GM12878 (cell line): ENCODE data around the gene LMF2. TPM values are rescaled to one million over a fixed set of nuclear protein-coding genes. Genes with fewer than 3 reads are reported as not detected.

ENCODE experiments used
- ATAC-seq: fragments of 200-7000 bp; cut with Tn5 transposase; 3 replicates; pipeline ENCODE4 v1.9.1; 2020; ENCODE audit warnings: mild to moderate bottlenecking, moderate library complexity
- BruUV-seq: library from RNA; stranded (reverse); fragments of 400-500 nt; replicated peaks from 2 replicates; lab custom pipeline; 2021; lab: Mats Ljungman, UMichigan
- CTCF ChIA-PET: fragments of 300-600 bp; sonication (Branson Sonifier 250); formaldehyde crosslinking; extraction: SDS; loops from one replicate; lab custom pipeline; 2021; ENCODE audit warnings: inconsistent platforms; lab: Yijun Ruan, JAX
- POLR2A ChIA-PET: fragments of 350-600 bp; formaldehyde crosslinking; extraction: SDS; loops from one replicate; lab custom pipeline; 2021; ENCODE audit warnings: inconsistent platforms; lab: Charles Lee
- RAD21 ChIA-PET: fragments of 300-600 bp; sonication (Branson Sonifier 250); formaldehyde crosslinking; loops from one replicate; lab custom pipeline; 2023; ENCODE audit warnings: antibody characterized with exemption; ENCODE audit not compliant: unreplicated experiment; lab: Charles Lee
- SMC1A ChIA-PET: fragments of 300-600 bp; sonication (Branson Sonifier 250); formaldehyde crosslinking; loops from one replicate; lab custom pipeline; 2023; ENCODE audit not compliant: unreplicated experiment, uncharacterized antibody; lab: Charles Lee
- DNase-seq: peaks from one replicate; pipeline ENCODE4 v3.0.0-alpha.2; 2011; ENCODE audit warnings: low read depth, low spot score
- FAIRE-seq: peaks from 3 replicates; lab custom pipeline; 2011; peaks lifted over from hg19 to GRCh38; lab: Jason Lieb, UNC
- H2AFZ ChIP-seq: 2 replicates; pipeline ENCODE4 v1.6.0; 2011; ENCODE audit warnings: low read depth, low read length, control low read depth; ENCODE audit not compliant: control insufficient read depth
- H3K27ac ChIP-seq: 2 replicates; pipeline ENCODE4 v1.5.1; 2011; ENCODE audit warnings: control low read depth; ENCODE audit not compliant: control insufficient read depth, insufficient read depth
- H3K27me3 ChIP-seq, 2 experiments: replicated peaks in 1 of 2; 2 replicates each; pipeline versions ENCODE4 v1.6.0 to v1.6.1; 2011; ENCODE audit warnings: low read length in 1 of 2; ENCODE audit not compliant: control insufficient read depth in 2 of 2, insufficient read depth in 2 of 2
- H3K36me3 ChIP-seq, 2 experiments: 2 replicates each; pipeline ENCODE4 v1.5.1; 2011; ENCODE audit warnings: low read length in 1 of 2; ENCODE audit not compliant: control insufficient read depth in 2 of 2, insufficient read depth in 2 of 2
- H3K4me1 ChIP-seq: 2 replicates; pipeline ENCODE4 v1.6.1; 2011; ENCODE audit warnings: mild to moderate bottlenecking, low read length, moderate library complexity, mixed read lengths; ENCODE audit not compliant: control insufficient read depth, insufficient read depth
- H3K4me2 ChIP-seq: 2 replicates; pipeline ENCODE4 v1.6.0; 2011; ENCODE audit warnings: control low read depth; ENCODE audit not compliant: control insufficient read depth, insufficient read depth
- H3K4me3 ChIP-seq: fragments of 200-600 bp; sonication (generic); 2 replicates; pipeline ENCODE4 v1.5.1; 2016
- H3K79me2 ChIP-seq: 2 replicates; pipeline ENCODE4 v1.6.0; 2011; ENCODE audit warnings: low read length; ENCODE audit not compliant: control insufficient read depth, insufficient read depth
- H3K9ac ChIP-seq: 2 replicates; pipeline ENCODE4 v1.8.0; 2011; ENCODE audit warnings: low read length, control low read depth, mixed read lengths; ENCODE audit not compliant: control insufficient read depth, insufficient read depth
- H3K9me3 ChIP-seq: replicated peaks from 3 replicates; pipeline ENCODE4 v1.5.1; 2011; ENCODE audit warnings: mild to moderate bottlenecking, low read length; ENCODE audit not compliant: control insufficient read depth, insufficient read depth
- H4K20me1 ChIP-seq: 2 replicates; pipeline ENCODE4 v1.6.0; 2011; ENCODE audit not compliant: control insufficient read depth, insufficient read depth
- ATF7 ChIP-seq: fragments of 450-650 bp; IDR thresholded peaks from 2 replicates; pipeline ENCODE4 v1.6.1; 2016; ENCODE audit warnings: low read depth, mild to moderate bottlenecking
- IKZF1 ChIP-seq: fragments of 450-650 bp; conservative IDR thresholded peaks from 2 replicates; pipeline ENCODE4 v1.6.1; 2017; ENCODE audit warnings: antibody characterized with exemption, mild to moderate bottlenecking
- SPI1 ChIP-seq: IDR thresholded peaks from 2 replicates; pipeline ENCODE4 v1.6.1; 2011; ENCODE audit warnings: low read depth, mild to moderate bottlenecking, low read length, moderate library complexity, borderline replicate concordance; ENCODE audit not compliant: insufficient read depth
- SRF ChIP-seq, 2 experiments: IDR thresholded peaks; 2 replicates each; pipeline ENCODE4 v1.6.1; 2011; ENCODE audit warnings: low read depth in 2 of 2, low read length in 2 of 2, mild to moderate bottlenecking in 1 of 2, moderate library complexity in 1 of 2
- WGBS: methylation state at CpG from one replicate; pipeline ENCODE4 v1.1.6; 2016; ENCODE audit warnings: low lambda C conversion rate; ENCODE audit not compliant: insufficient replicate concordance, insufficient coverage; ENCODE audit errors: missing lambda C conversion rate; 5-methylcytosine and 5-hydroxymethylcytosine counted together
- in situ Hi-C: fragments of 300-500 bp; cut with MboI; formaldehyde crosslinking; loops from 9 replicates; pipeline ENCODE4 v1.14.3; 2018; ENCODE audit warnings: mixed read lengths
- intact Hi-C: fragments of 100-400 bp; cut with micrococcal nuclease; formaldehyde crosslinking; loops from one replicate; pipeline ENCODE4 v1.14.2; 2022; ENCODE audit not compliant: unreplicated experiment
- polyA plus RNA-seq, 11 experiments: library from polyadenylated mRNA; depleted of rRNA in 4 of 11; unstranded in 6 of 11; stranded (reverse) in 5 of 11; fragments of >200 nt; fragmentation: Nextera tagmentation in 4 of 11; fragmentation: Illumina TruSeq in 1 of 11; extraction: Ambion mirVana in 4 of 11; extraction: Trizol in 1 of 11; gene quantifications; 1 replicate in 1 of 11; 2 replicates in 10 of 11; pipeline versions ENCODE4 v1.2.1 to v1.2.3, GENCODE V29; 2011 to 2016; ENCODE audit warnings: inconsistent platforms in 2 of 11, missing spikeins in 2 of 11, low read depth in 1 of 11
- total RNA-seq, 4 experiments: library from RNA; depleted of rRNA in 3 of 4; stranded (reverse); fragments of >200 nt in 3 of 4; fragmentation: Illumina TruSeq in 1 of 4; extraction: Trizol in 1 of 4; gene quantifications; 2 replicates each; pipeline versions ENCODE4 v1.2.1 to v1.2.3, GENCODE V29; 2013 to 2021

LMF2 gene
- total and polyA plus RNA-seq, 10 of the 15 experiments (the other 5 are each of a cell fraction or from before 2014, with no cell fraction given) = 0.08 to 57.5 (median 21.2) TPM

DNA sequence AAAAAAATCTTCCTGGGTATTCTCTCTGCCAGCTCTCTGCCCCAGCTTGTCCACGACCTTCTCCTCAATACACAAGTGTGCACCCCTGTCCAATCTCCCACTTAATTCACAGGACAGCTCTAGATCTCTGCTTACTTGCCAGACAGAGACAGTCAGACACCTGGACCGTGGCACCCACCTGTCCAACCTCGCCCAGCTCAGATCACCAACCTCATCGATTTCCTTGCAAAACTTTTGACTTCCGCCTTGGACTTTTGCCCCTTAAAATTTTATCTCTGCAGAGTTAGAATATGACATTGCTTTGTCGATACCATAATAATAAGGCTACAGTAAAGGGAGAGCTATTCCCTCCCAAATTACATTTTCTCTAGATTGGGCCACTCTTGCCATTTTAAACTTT is 10.4 kb downstream of the LMF2 start:
- in situ Hi-C loops = loop anchor here (10.0 kb wide), 1 partner anchor 242 kb away; the partner anchor contains the start of gene HDAC10
- WGBS = 31% methylated on average over 6 of the region's 6 CpGs
- FAIRE-seq (no peak), DNase-seq (no peak), ATAC-seq (no peak)
- H3K4me3 ChIP-seq = no peak overlapping the region
- no peaks in the 10 kb centered on the region for H3K79me2 ChIP-seq
- H3K9ac ChIP-seq = no peak overlapping the region
- H3K4me2 ChIP-seq = no peak overlapping the region
- no peak for TF ChIP-seq SRF (IDR thresholded peaks at IDR 0.05; ENCODE audit: low read depth in 2 of 2, low read length in 2 of 2)
- no peak overlapping the region for H3K27ac ChIP-seq
- ChIA-PET RAD21 (interaction anchor here (0.5 to 3.0 kb wide), 9 partner anchors 12 to 256 kb away, joined by 3 to 16 read pairs (median 5); partner anchors contain the start of genes PLXNB2 and SCO2), SMC1A (interaction anchor here (0.7 to 2.1 kb wide), 5 partner anchors 24 to 254 kb away, joined by 4 to 8 read pairs (median 5); partner anchors contain the start of gene TUBGCP6), POLR2A (interaction anchor here (1.4 kb wide), 1 partner anchor 29 kb away, joined by 4 read pairs; the partner anchor contains the start of gene SCO2), CTCF (interaction anchor here (0.9 to 4.8 kb wide), 16 partner anchors 11 to 353 kb away, joined by 3 to 29 read pairs (median 8); partner anchors contain the start of genes LMF2, MIOX and NCAPH2)
- H3K27me3 ChIP-seq = no peaks in the 10 kb centered on the region
- BruUV-seq = no TSS peak
- no peaks in the 10 kb centered on the region for H3K36me3 ChIP-seq
- no peaks in the 10 kb centered on the region for H3K9me3 ChIP-seq
- no peak overlapping the region for H2AFZ ChIP-seq
- intact Hi-C loops = loop anchor here (5.0 kb wide), 1 partner anchor 245 kb away; the partner anchor contains the start of gene HDAC10
- no peaks in the 10 kb centered on the region for H3K4me1 ChIP-seq
- no peaks in the 10 kb centered on the region for H4K20me1 ChIP-seq

DNA sequence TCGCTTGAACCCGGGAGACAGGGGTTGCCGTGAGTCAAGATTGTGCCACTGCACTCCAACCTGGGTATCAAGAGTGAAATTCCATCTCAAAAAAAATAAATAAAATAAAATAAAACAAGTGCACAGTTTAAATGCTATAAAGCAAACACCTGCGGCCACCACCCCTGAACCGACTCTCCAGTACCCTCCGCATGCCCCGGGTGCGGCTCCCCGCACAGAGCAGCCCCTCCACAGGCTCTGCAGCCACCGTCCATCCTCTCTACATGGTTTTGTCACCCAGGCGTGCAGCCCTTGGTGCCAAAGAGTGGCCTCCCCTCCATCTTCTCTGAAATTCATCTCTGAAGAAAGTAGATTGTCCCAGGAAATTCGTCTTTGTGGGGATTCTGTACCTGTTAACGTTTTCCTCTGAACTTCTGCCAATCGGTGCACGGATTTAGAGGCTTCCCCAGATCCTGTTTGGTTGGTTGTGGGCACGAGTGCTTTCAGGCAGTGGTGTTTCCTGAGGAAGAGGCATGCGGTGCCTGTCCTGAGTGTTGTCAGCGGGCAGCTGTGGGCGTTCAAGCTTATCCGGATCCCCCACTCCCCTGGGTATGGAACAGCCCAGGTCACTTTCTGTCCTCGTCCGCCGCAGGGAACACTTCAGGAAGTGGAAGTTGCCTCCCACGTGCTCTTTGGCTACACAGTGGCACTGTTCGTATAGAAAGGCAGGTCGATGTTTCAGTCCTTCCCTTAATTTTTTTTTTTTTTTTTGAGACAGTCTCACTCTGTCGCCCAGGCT is 16.8 kb downstream of the LMF2 start:
- Histone ChIP-seq H3K9ac (no peak overlapping the region), H3K27me3 (no peaks in the 10 kb centered on the region), H3K4me1 (peaks cover 5% of the 10 kb centered on the region), H3K9me3 (no peaks in the 10 kb centered on the region), H3K27ac (no peak overlapping the region), H3K36me3 (no peaks in the 10 kb centered on the region), H3K4me2 (peak overlapping the region; percentile 4; the same call in 1 of the 2 replicates), H4K20me1 (no peaks in the 10 kb centered on the region), H3K4me3 (no peak overlapping the region), H3K79me2 (no peaks in the 10 kb centered on the region), H2AFZ (peak overlapping the region; percentile 33; the same call in 1 of the 2 replicates)
- DNase-seq (no peak), FAIRE-seq (no peak), ATAC-seq (peak; percentile 38)
- WGBS = 29% methylated on average over 26 of the region's 27 CpGs
- SMC1A ChIA-PET = no interaction called here
- RAD21 ChIA-PET = interaction anchor here (0.6 kb wide), 1 partner anchor 166 kb away, joined by 3 read pairs; no protein-coding TSS in a partner anchor
- BruUV-seq = no TSS peak
- CTCF ChIA-PET = interaction anchor here (0.8 kb wide), 1 partner anchor 72 kb away, joined by 3 read pairs; the partner anchor contains the start of gene SYCE3
- TF ChIP-seq IKZF1 (peak; percentile 54; the same call in 1 of the 2 replicates), SPI1 (0 out of 2 replicates have a peak, but pooled peaks have one; percentile 11), ATF7 (no peak)
- POLR2A ChIA-PET = interaction anchor here (0.7 kb wide), 1 partner anchor 27 kb away, joined by 3 read pairs; no protein-coding TSS in a partner anchor
- in situ Hi-C loops = loop anchor here (10.0 kb wide), 1 partner anchor 236 kb away; the partner anchor contains the start of gene HDAC10
- intact Hi-C loops = no loop called here
